ENCODE data around the gene FEZ2.

DNA sequence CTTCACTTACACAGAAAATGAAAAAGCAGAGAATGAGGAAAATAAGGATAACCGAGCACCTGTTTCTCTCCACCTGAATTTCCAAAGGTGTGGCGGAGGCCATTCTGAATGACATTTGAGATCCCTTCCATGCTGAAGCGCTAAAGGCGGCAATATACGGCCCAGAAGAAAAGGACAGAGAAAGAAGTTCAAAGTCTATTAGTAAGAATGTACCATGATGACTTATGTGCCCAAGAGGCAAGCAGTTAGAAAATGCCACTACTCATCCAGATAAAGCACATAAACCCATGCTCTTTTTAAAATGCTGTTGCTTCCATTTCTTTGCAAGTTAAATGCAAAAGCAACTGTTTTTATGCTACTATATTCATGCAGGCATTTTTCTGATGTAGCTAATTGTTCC, 37.2 kb downstream of the FEZ2 start:
- TF ChIP-seq, protein P1, sequence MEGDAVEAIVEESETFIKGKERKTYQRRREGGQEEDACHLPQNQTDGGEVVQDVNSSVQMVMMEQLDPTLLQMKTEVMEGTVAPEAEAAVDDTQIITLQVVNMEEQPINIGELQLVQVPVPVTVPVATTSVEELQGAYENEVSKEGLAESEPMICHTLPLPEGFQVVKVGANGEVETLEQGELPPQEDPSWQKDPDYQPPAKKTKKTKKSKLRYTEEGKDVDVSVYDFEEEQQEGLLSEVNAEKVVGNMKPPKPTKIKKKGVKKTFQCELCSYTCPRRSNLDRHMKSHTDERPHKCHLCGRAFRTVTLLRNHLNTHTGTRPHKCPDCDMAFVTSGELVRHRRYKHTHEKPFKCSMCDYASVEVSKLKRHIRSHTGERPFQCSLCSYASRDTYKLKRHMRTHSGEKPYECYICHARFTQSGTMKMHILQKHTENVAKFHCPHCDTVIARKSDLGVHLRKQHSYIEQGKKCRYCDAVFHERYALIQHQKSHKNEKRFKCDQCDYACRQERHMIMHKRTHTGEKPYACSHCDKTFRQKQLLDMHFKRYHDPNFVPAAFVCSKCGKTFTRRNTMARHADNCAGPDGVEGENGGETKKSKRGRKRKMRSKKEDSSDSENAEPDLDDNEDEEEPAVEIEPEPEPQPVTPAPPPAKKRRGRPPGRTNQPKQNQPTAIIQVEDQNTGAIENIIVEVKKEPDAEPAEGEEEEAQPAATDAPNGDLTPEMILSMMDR (IDR thresholded peaks at IDR 0.05) = no peak
- TF ChIP-seq SMC3 (IDR thresholded peaks at IDR 0.05) = no peak
- no peak for TF ChIP-seq RAD21 (conservative IDR thresholded peaks at IDR 0.05 in 1 of 2, IDR thresholded peaks at IDR 0.05 in 1 of 2)
- no peak for TF ChIP-seq JUN (IDR thresholded peaks at IDR 0.05)
- TF ChIP-seq, protein P2, sequence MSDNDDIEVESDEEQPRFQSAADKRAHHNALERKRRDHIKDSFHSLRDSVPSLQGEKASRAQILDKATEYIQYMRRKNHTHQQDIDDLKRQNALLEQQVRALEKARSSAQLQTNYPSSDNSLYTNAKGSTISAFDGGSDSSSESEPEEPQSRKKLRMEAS (IDR thresholded peaks at IDR 0.05) = no peak
- TF ChIP-seq KDM5A (IDR thresholded peaks at IDR 0.05) = no peak
- TF ChIP-seq CHD2 (IDR thresholded peaks at IDR 0.05; ENCODE audit: low read length, partially characterized antibody) = no peak

All from A549 (cell line).